ENCODE data around the gene LIG1.

Gene LIG1

DNA sequence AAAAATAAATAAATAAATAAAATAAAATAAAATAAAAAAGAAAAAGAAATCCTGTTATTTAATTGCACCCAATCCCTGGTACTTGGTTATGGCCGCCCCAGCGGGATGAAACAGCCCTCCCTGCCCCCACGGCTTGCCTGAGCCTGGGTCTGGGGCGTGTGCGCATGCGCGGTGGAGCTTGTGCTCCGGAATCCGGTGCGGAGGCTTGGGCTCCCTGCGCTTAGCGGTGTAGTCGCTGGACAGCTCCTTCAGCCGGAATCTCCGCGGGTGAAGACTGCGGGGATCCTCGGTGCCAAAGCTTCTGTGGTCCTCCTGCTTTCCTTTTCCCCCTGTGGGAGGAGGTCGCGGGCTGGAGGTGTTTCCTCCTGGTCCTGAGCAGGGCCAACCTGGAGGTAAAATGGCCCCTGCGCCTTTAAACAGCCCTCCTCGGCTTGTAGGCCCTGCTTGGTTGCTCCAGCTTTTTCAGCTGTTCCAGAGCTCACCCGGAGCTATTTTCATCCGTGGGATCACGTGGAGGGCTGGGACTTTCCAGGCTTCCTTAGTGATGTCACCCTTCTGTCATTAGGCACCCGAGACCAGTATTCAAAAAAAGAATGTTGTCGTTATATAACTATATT, 59.7 kb downstream of the LIG1 start, which contains the start of gene PLA2G4C:
TSS of gene PLA2G4C (minus strand) at position 468 of the 617 bp plus-strand sequence. CDS start 4,288 bp downstream, outside the sequence.
- TF ChIP-seq, protein P1, sequence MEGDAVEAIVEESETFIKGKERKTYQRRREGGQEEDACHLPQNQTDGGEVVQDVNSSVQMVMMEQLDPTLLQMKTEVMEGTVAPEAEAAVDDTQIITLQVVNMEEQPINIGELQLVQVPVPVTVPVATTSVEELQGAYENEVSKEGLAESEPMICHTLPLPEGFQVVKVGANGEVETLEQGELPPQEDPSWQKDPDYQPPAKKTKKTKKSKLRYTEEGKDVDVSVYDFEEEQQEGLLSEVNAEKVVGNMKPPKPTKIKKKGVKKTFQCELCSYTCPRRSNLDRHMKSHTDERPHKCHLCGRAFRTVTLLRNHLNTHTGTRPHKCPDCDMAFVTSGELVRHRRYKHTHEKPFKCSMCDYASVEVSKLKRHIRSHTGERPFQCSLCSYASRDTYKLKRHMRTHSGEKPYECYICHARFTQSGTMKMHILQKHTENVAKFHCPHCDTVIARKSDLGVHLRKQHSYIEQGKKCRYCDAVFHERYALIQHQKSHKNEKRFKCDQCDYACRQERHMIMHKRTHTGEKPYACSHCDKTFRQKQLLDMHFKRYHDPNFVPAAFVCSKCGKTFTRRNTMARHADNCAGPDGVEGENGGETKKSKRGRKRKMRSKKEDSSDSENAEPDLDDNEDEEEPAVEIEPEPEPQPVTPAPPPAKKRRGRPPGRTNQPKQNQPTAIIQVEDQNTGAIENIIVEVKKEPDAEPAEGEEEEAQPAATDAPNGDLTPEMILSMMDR (IDR thresholded peaks at IDR 0.05; ENCODE audit: low read depth, low read length): no peak
- peak within 1 kb of the TSS; percentile 55 for H3K4me3 ChIP-seq (ENCODE audit: low read depth, low read length)
- in situ Hi-C loops (cut with HindIII; ENCODE audit: low sequenced_read_pairs): no loop called here
- DNase-seq (ENCODE audit: low read depth, low spot score): peak; percentile 90

DNA sequence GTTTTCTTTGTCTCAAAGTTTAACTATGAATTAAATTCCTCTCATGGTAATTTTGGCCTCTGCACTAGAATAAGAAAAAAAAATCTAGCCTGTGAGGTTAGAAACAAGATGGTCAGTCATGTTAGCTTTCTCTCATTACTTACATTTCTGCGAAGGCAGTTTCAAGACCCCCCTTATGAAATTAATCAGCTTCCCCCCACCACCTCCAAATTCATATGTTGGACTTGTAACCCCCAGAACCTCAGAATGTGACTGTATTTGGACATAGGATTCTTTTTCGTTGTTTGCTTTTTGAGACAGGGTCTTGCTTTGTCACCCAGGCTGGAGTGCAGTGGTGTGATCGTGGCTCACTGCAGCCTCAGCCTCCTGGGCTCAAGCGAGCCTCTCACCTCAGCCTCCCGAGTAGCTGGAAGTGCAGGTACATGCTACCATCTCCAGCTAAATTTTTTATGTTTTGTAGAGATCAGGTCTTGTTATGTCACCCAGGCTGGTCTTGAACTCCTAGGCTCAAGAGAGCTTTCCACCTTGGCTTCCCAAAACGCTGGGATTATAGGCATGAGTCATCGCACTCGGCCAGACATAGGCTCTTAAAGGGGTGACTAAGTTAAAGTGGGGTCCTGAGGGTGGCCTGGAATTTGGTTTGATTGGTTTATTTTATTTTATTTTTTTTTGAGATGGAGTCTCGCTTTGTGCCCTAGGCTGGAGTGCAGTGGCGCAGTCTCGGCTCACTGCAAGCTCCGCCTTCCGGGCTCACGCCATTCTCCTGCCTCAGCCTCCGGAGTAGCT, 61.0 kb downstream of the LIG1 start:
- no peak for DNase-seq (ENCODE audit: low read depth, low spot score)
- TF ChIP-seq, protein P1 (IDR thresholded peaks at IDR 0.05; ENCODE audit: low read depth, low read length): no peak
- no peak overlapping the region for H3K4me3 ChIP-seq (ENCODE audit: low read depth, low read length)
- in situ Hi-C loops (cut with HindIII; ENCODE audit: low sequenced_read_pairs): no loop called here

DNA sequence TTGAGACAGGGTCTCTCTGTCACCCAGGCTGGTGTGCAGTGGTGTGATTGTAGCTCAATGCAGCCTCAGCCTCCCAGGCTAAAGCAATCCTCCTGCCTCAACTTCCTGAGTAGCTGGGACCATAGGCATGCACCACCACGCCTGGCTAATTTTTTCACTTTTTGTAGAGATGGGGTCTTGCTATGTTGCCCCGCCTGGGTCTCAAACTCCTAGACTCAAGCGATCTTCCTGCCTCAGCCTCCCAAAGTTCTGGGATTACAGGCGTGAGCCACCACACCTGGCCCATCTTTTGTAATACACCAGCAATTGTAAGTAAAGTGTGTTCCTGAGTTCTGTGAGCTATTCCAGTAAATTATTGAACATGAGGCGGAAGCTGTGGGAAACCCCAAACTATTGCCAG, 66.2 kb downstream of the LIG1 start:
- TF ChIP-seq, protein P1 (IDR thresholded peaks at IDR 0.05; ENCODE audit: low read depth, low read length): no peak
- in situ Hi-C loops (cut with HindIII; ENCODE audit: low sequenced_read_pairs): no loop called here
- H3K4me3 ChIP-seq (ENCODE audit: low read depth, low read length): no peak overlapping the region
- no peak for DNase-seq (ENCODE audit: low read depth, low spot score)

DNA sequence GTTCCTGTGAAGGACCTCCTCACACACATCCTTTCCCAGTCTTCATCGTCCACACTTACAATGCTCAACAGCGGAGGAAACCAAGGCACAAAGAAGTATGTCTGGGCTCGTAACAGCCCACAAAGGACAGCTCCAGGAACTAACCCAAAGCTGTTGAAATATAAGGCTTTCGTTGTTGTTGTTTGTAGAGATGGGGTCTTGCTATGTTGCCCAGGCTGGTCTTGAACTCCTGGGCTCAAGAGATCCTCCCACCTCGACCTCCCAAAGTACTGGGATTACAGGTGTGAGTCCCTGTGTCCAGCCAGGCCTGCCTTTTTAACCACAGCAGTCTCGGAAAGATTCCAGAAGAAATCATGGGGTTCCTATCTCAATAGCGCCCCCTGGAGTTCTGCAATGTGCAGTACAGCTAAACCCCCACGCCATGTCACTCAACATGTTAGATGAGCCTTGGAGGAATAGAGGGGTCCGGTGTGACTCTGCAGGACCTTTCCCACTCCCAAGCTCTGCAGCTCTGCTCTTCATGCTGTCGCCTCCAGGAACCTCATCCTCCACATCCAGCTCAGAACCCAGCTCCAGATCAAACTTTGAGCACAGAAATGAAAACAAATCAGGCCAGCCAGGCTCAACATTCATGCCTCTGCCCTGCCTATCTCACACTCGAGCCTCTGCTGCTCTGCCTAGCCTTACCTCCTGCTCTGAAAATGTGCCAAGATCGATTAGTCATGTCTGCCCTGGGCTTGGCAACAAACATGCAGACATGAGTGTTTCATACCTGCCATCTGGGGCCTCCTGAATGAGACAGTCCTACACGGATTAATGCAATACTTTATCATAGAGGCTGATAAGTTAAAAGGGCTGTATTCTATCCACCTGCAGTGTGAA, 67.0 kb downstream of the LIG1 start:
- in situ Hi-C loops (cut with HindIII; ENCODE audit: low sequenced_read_pairs): no loop called here
- peak; percentile 34 for DNase-seq (ENCODE audit: low read depth, low spot score)
- H3K4me3 ChIP-seq (ENCODE audit: low read depth, low read length): no peak overlapping the region
- TF ChIP-seq, protein P1 (IDR thresholded peaks at IDR 0.05; ENCODE audit: low read depth, low read length): peak; percentile 68

DNA sequence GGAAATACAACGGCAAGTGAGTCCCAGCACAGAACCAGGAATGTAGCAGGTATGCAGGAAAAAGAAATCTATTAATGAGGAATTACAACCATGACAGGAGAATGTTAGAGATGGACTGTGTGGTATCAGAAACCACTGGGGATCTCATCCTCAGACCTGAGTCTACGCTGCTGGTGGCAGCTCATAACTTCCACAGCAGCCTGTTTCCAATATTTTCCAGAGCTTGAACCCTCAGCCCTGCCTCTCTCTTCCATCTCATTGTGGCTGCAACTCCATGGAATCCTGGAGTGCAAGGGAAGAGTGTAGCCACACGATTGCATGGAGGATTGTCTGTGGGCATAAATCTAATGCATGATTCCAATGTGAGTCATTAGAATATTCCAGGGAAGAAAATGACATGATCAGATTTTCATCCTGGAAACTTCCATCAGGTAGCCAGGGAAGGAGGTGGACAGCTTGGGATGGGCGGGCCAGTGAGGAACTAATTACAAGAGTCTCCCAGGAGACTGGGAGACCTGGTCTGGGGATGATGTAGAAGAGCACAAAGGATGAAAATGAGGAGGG, 74.5 kb downstream of the LIG1 start:
- in situ Hi-C loops (cut with HindIII; ENCODE audit: low sequenced_read_pairs): no loop called here
- TF ChIP-seq, protein P1 (IDR thresholded peaks at IDR 0.05; ENCODE audit: low read depth, low read length): no peak
- no peak for DNase-seq (ENCODE audit: low read depth, low spot score)
- no peak overlapping the region for H3K4me3 ChIP-seq (ENCODE audit: low read depth, low read length)

DNA sequence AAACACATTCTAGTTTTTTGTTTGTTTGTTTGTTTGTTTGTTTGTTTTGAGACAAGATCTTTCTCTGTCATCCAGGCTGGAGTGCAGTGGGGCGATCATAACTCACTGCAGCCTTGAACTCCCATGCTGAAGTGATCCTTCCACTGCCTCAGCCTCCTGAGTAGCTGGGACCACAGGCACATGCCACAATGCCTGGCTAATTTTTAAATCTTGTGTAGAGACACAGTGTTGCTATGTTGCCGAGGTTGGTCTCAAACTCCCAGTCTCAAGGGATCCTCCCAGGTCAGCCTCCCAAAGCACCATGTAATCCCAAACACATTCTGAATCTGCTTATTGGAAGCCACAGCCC, 75.3 kb downstream of the LIG1 start:
- TF ChIP-seq, protein P1 (IDR thresholded peaks at IDR 0.05; ENCODE audit: low read depth, low read length): no peak
- no peak overlapping the region for H3K4me3 ChIP-seq (ENCODE audit: low read depth, low read length)
- DNase-seq (ENCODE audit: low read depth, low spot score): no peak
- in situ Hi-C loops (cut with HindIII; ENCODE audit: low sequenced_read_pairs): no loop called here
